ENCODE data around the gene CDC27. TPM values are rescaled to one million over a fixed set of nuclear protein-coding genes. Genes with fewer than 3 reads are reported as not detected.

Gene CDC27
- polyA plus RNA-seq, 1 donor from 2014 or later = 50.1 TPM

DNA sequence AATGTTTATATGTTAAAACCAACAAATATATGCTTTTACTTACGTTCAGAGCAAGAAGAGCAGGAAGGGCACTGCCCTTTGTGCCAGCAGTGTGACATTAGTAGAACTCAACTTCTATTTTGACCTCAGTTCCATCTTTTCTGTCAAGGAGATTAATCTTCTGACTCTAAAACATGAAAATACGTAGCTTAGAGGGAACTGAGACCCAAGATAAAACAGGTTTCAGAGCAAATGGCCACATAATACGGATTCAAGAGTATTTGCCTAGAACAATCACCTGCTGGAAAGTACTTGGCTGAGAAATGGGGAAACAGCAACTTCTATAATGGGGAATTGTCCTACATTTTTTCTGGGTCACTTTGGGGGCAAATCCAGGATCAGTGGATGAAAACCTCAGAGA lies 42.2 kb upstream of the CDC27 start:
- no peaks in the 10 kb centered on the region for H3K36me3 ChIP-seq (ENCODE audit: insufficient read depth, low read length)
- no peaks in the 10 kb centered on the region for H3K27me3 ChIP-seq (ENCODE audit: insufficient read depth, low read depth, low read length)
- no peak overlapping the region for H3K9ac ChIP-seq (ENCODE audit: low read length)
- no peak for TF ChIP-seq RAD21 (conservative IDR thresholded peaks at IDR 0.05)
- TF ChIP-seq EP300 (conservative IDR thresholded peaks at IDR 0.05; ENCODE audit: poor library complexity, severe bottlenecking) = no peak
- no peak for TF ChIP-seq POLR2AphosphoS5 (IDR thresholded peaks at IDR 0.05)
- no peak for TF ChIP-seq EZH2 (IDR thresholded peaks at IDR 0.05; ENCODE audit: borderline replicate concordance, insufficient read depth, low read length, poor library complexity, severe bottlenecking)
- TF ChIP-seq, protein P1, sequence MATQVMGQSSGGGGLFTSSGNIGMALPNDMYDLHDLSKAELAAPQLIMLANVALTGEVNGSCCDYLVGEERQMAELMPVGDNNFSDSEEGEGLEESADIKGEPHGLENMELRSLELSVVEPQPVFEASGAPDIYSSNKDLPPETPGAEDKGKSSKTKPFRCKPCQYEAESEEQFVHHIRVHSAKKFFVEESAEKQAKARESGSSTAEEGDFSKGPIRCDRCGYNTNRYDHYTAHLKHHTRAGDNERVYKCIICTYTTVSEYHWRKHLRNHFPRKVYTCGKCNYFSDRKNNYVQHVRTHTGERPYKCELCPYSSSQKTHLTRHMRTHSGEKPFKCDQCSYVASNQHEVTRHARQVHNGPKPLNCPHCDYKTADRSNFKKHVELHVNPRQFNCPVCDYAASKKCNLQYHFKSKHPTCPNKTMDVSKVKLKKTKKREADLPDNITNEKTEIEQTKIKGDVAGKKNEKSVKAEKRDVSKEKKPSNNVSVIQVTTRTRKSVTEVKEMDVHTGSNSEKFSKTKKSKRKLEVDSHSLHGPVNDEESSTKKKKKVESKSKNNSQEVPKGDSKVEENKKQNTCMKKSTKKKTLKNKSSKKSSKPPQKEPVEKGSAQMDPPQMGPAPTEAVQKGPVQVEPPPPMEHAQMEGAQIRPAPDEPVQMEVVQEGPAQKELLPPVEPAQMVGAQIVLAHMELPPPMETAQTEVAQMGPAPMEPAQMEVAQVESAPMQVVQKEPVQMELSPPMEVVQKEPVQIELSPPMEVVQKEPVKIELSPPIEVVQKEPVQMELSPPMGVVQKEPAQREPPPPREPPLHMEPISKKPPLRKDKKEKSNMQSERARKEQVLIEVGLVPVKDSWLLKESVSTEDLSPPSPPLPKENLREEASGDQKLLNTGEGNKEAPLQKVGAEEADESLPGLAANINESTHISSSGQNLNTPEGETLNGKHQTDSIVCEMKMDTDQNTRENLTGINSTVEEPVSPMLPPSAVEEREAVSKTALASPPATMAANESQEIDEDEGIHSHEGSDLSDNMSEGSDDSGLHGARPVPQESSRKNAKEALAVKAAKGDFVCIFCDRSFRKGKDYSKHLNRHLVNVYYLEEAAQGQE (IDR thresholded peaks at IDR 0.05; ENCODE audit: borderline replicate concordance) = no peak
- no peak for TF ChIP-seq MXI1 (conservative IDR thresholded peaks at IDR 0.05; ENCODE audit: poor library complexity, severe bottlenecking)
- no peak for TF ChIP-seq TAF1 (IDR thresholded peaks at IDR 0.05; ENCODE audit: low read depth)
- no peak for TF ChIP-seq SMC3 (conservative IDR thresholded peaks at IDR 0.05; ENCODE audit: poor library complexity)
- TF ChIP-seq, protein P2, sequence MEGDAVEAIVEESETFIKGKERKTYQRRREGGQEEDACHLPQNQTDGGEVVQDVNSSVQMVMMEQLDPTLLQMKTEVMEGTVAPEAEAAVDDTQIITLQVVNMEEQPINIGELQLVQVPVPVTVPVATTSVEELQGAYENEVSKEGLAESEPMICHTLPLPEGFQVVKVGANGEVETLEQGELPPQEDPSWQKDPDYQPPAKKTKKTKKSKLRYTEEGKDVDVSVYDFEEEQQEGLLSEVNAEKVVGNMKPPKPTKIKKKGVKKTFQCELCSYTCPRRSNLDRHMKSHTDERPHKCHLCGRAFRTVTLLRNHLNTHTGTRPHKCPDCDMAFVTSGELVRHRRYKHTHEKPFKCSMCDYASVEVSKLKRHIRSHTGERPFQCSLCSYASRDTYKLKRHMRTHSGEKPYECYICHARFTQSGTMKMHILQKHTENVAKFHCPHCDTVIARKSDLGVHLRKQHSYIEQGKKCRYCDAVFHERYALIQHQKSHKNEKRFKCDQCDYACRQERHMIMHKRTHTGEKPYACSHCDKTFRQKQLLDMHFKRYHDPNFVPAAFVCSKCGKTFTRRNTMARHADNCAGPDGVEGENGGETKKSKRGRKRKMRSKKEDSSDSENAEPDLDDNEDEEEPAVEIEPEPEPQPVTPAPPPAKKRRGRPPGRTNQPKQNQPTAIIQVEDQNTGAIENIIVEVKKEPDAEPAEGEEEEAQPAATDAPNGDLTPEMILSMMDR (IDR thresholded peaks at IDR 0.05; ENCODE audit: poor library complexity, severe bottlenecking) = no peak
- no peaks in the 10 kb centered on the region for H4K20me1 ChIP-seq (ENCODE audit: insufficient read depth)
- H2AFZ ChIP-seq (ENCODE audit: low read depth, low read length) = no peak overlapping the region
- no peak overlapping the region for H3K27ac ChIP-seq (ENCODE audit: low read length)
- no peak overlapping the region for H3K4me3 ChIP-seq (ENCODE audit: low read length)
- H3K4me2 ChIP-seq (ENCODE audit: low read length) = no peak overlapping the region
- H3F3A ChIP-seq (ENCODE audit: insufficient read depth, low read length, poor library complexity, severe bottlenecking) = no peaks in the 10 kb centered on the region
- no peaks in the 10 kb centered on the region for H3K9me3 ChIP-seq (ENCODE audit: low read length)
- H3K9me2 ChIP-seq (ENCODE audit: insufficient read depth, low read length) = no peaks in the 10 kb centered on the region
- no peaks in the 10 kb centered on the region for H3K79me2 ChIP-seq (replicated peaks; ENCODE audit: insufficient read depth, low read length)

DNA sequence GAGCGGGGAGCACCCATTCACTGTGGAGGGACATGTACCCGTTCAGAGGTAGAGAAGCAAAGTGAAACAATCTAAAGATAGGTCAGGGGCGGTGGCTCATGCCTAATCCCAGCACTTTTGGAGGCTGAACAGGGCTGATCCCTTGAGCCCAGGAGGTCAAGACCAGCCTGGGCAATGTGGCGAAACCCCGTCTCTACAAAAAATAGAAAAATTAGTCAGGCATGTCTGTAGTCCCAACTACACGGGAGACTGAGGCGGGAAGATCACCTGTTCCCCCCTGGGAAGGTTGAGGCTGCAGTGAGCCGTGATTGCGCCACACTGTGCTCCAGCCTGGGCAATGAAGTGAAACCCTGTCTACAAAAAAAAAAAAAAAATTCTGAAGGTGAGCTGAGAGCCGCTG lies 41.8 kb upstream of the CDC27 start:
- H2AFZ ChIP-seq (ENCODE audit: low read depth, low read length) = no peak overlapping the region
- no peaks in the 10 kb centered on the region for H3K9me2 ChIP-seq (ENCODE audit: insufficient read depth, low read length)
- no peaks in the 10 kb centered on the region for H3K9me3 ChIP-seq (ENCODE audit: low read length)
- H3F3A ChIP-seq (ENCODE audit: insufficient read depth, low read length, poor library complexity, severe bottlenecking) = no peaks in the 10 kb centered on the region
- no peak overlapping the region for H3K4me3 ChIP-seq (ENCODE audit: low read length)
- H3K27ac ChIP-seq (ENCODE audit: low read length) = no peak overlapping the region
- H3K79me2 ChIP-seq (replicated peaks; ENCODE audit: insufficient read depth, low read length) = no peaks in the 10 kb centered on the region
- H3K4me2 ChIP-seq (ENCODE audit: low read length) = no peak overlapping the region
- no peaks in the 10 kb centered on the region for H4K20me1 ChIP-seq (ENCODE audit: insufficient read depth)
- H3K27me3 ChIP-seq (ENCODE audit: insufficient read depth, low read depth, low read length) = no peaks in the 10 kb centered on the region
- no peak overlapping the region for H3K9ac ChIP-seq (ENCODE audit: low read length)
- H3K36me3 ChIP-seq (ENCODE audit: insufficient read depth, low read length) = no peaks in the 10 kb centered on the region
- TF ChIP-seq TAF1 (IDR thresholded peaks at IDR 0.05; ENCODE audit: low read depth) (no peak), RAD21 (conservative IDR thresholded peaks at IDR 0.05) (no peak), EZH2 (IDR thresholded peaks at IDR 0.05; ENCODE audit: borderline replicate concordance, insufficient read depth, low read length, poor library complexity, severe bottlenecking) (no peak), POLR2AphosphoS5 (IDR thresholded peaks at IDR 0.05) (no peak), EP300 (conservative IDR thresholded peaks at IDR 0.05; ENCODE audit: poor library complexity, severe bottlenecking) (no peak), MXI1 (conservative IDR thresholded peaks at IDR 0.05; ENCODE audit: poor library complexity, severe bottlenecking) (no peak), SMC3 (conservative IDR thresholded peaks at IDR 0.05; ENCODE audit: poor library complexity) (no peak)
- TF ChIP-seq, protein P1 (IDR thresholded peaks at IDR 0.05; ENCODE audit: borderline replicate concordance) = no peak
- TF ChIP-seq, protein P2 (IDR thresholded peaks at IDR 0.05; ENCODE audit: poor library complexity, severe bottlenecking) = no peak

Measured in neural cell (in vitro differentiated cells).